A549 (cell line): ENCODE data around the gene PLCD1.

ENCODE experiments used
- KDM1A ChIP-seq: fragments of 200-600 bp; sonication (generic); IDR thresholded peaks from 2 replicates; pipeline ENCODE4 v1.6.1; 2016; ENCODE audit warnings: low read depth, mild to moderate bottlenecking
- POLR2A ChIP-seq: IDR thresholded peaks from 2 replicates; pipeline ENCODE4 v1.6.1; 2012; ENCODE audit warnings: mild to moderate bottlenecking, low read length
- RAD21 ChIP-seq, 2 experiments: fragments of >200 bp in 1 of 2; sonication (Bioruptor Twin) in 1 of 2; formaldehyde crosslinking in 1 of 2; IDR thresholded peaks in 1 of 2; conservative IDR thresholded peaks in 1 of 2; 2 replicates in 1 of 2; 3 replicates in 1 of 2; pipeline ENCODE4 v1.6.1; 2012 to 2018; ENCODE audit warnings: inconsistent platforms in 1 of 2
- SREBF2 ChIP-seq: fragments of 450-650 bp; IDR thresholded peaks from 2 replicates; pipeline ENCODE4 v1.6.1; 2014; ENCODE audit warnings: mild to moderate bottlenecking, moderate library complexity
- TF ChIP-seq, protein P1 (sequence below): fragments of >200 bp; sonication (Bioruptor Twin); formaldehyde crosslinking; IDR thresholded peaks from 3 replicates; pipeline ENCODE4 v1.5.1; 2016
- TF ChIP-seq, protein P2 (sequence below): IDR thresholded peaks from 2 replicates; pipeline ENCODE4 v1.6.1; 2012

DNA sequence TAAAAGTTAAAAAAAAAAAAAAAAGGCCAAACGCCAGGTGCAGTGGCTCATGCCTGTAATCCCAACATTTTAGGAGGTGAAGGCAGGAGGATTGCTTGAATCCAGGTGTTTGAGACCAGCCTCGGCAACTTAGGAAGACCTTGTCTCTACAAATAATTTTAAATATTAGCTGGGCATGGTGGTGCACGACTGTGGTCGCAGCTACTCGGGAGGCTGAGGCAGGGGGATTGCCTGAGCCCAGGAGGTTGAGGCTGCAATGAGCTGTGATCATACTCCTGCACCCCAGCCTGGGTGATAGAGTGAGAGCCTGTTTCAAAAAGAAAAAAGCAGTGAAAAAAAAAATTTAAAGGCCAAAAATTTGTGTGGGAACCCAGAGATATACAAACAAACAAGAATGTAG, 6.8 kb upstream of the PLCD1 start:
- TF ChIP-seq KDM1A (no peak), RAD21 (conservative IDR thresholded peaks at IDR 0.05 in 1 of 2, IDR thresholded peaks at IDR 0.05 in 1 of 2) (no peak), POLR2A (no peak), SREBF2 (no peak)
- TF ChIP-seq, protein P1, sequence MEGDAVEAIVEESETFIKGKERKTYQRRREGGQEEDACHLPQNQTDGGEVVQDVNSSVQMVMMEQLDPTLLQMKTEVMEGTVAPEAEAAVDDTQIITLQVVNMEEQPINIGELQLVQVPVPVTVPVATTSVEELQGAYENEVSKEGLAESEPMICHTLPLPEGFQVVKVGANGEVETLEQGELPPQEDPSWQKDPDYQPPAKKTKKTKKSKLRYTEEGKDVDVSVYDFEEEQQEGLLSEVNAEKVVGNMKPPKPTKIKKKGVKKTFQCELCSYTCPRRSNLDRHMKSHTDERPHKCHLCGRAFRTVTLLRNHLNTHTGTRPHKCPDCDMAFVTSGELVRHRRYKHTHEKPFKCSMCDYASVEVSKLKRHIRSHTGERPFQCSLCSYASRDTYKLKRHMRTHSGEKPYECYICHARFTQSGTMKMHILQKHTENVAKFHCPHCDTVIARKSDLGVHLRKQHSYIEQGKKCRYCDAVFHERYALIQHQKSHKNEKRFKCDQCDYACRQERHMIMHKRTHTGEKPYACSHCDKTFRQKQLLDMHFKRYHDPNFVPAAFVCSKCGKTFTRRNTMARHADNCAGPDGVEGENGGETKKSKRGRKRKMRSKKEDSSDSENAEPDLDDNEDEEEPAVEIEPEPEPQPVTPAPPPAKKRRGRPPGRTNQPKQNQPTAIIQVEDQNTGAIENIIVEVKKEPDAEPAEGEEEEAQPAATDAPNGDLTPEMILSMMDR = no peak
- TF ChIP-seq, protein P2, sequence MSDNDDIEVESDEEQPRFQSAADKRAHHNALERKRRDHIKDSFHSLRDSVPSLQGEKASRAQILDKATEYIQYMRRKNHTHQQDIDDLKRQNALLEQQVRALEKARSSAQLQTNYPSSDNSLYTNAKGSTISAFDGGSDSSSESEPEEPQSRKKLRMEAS = no peak
